Neuronal stem cell (in vitro differentiated cells): ENCODE measurements around the gene TBCA.

Experiments
- DNase-seq: peaks from one replicate; pipeline ENCODE4 v3.0.0-alpha.2; 2013; ENCODE audit warnings: low spot score
- H2AFZ ChIP-seq: one replicate; pipeline ENCODE4 v1.6.1; 2013; ENCODE audit warnings: mild to moderate bottlenecking, low read length, inconsistent platforms
- H2AK5ac ChIP-seq: 2 replicates; pipeline ENCODE4 v1.6.1; 2013; ENCODE audit warnings: low read depth, mild to moderate bottlenecking, inconsistent platforms, low read length, moderate library complexity, mixed read lengths
- H2BK120ac ChIP-seq: 2 replicates; pipeline ENCODE4 v1.6.1; 2013; ENCODE audit warnings: low read depth, mild to moderate bottlenecking, inconsistent platforms, low read length, moderate library complexity, mixed read lengths
- H2BK12ac ChIP-seq: one replicate; pipeline ENCODE4 v1.6.1; 2013; ENCODE audit warnings: low read length, inconsistent platforms
- H2BK15ac ChIP-seq: 2 replicates; pipeline ENCODE4 v1.6.1; 2013; ENCODE audit warnings: mild to moderate bottlenecking, low read length, inconsistent platforms, mixed read lengths
- H2BK5ac ChIP-seq: one replicate; pipeline ENCODE4 v1.6.1; 2013; ENCODE audit warnings: inconsistent platforms, mild to moderate bottlenecking, low read length, moderate library complexity
- H3K14ac ChIP-seq: one replicate; pipeline ENCODE4 v1.6.1; 2013; ENCODE audit warnings: low read length, inconsistent platforms
- H3K18ac ChIP-seq: 2 replicates; pipeline ENCODE4 v1.6.1; 2013; ENCODE audit warnings: low read length, inconsistent platforms
- H3K23ac ChIP-seq: 2 replicates; pipeline ENCODE4 v1.6.1; 2013; ENCODE audit warnings: low read depth, mild to moderate bottlenecking, mixed read lengths, low read length, inconsistent platforms; ENCODE audit not compliant: poor library complexity
- H3K27ac ChIP-seq: replicated peaks from 3 replicates; pipeline ENCODE4 v1.5.1; 2013; ENCODE audit warnings: low read length, inconsistent platforms
- H3K27me3 ChIP-seq, 3 experiments: 2 replicates each; pipeline ENCODE4 v1.6.1; 2013; ENCODE audit warnings: low read length in 3 of 3, mild to moderate bottlenecking in 2 of 3, inconsistent platforms in 1 of 3, low read depth in 1 of 3, mixed read lengths in 1 of 3, moderate library complexity in 1 of 3; ENCODE audit not compliant: control insufficient read depth in 3 of 3, insufficient read depth in 3 of 3
- H3K36me3 ChIP-seq, 2 donors: replicated peaks in 1 of 2; 2 replicates each; pipeline ENCODE4 v1.6.1; 2013; ENCODE audit warnings: low read length in 2 of 2; ENCODE audit not compliant: control insufficient read depth in 2 of 2, insufficient read depth in 2 of 2
- H3K4ac ChIP-seq: 2 replicates; pipeline ENCODE4 v1.6.1; 2013; ENCODE audit warnings: inconsistent platforms, mild to moderate bottlenecking, low read length, moderate library complexity
- H3K4me1 ChIP-seq, 2 donors: 1 replicate in 1 of 2; 2 replicates in 1 of 2; pipeline ENCODE4 v1.6.1; 2013; ENCODE audit warnings: low read length in 2 of 2, low read depth in 1 of 2; ENCODE audit not compliant: control insufficient read depth in 2 of 2, insufficient read depth in 1 of 2
- H3K4me2 ChIP-seq: one replicate; pipeline ENCODE4 v1.6.1; 2013; ENCODE audit warnings: mild to moderate bottlenecking, low read length, inconsistent platforms; ENCODE audit not compliant: insufficient read depth, poor library complexity, severe bottlenecking
- H3K4me3 ChIP-seq, 2 donors: 2 replicates each; pipeline ENCODE4 v1.5.1; 2013; ENCODE audit warnings: low read length in 2 of 2, mild to moderate bottlenecking in 2 of 2, inconsistent platforms in 1 of 2, moderate library complexity in 1 of 2
- H3K79me1 ChIP-seq: one replicate; pipeline ENCODE4 v1.6.1; 2013; ENCODE audit warnings: low read depth, mild to moderate bottlenecking, inconsistent platforms, low read length, moderate library complexity
- H3K9ac ChIP-seq: one replicate; pipeline ENCODE4 v1.6.1; 2013; ENCODE audit warnings: mild to moderate bottlenecking, low read depth, low read length, inconsistent platforms; ENCODE audit not compliant: poor library complexity
- H3K9me3 ChIP-seq, 2 donors: replicated peaks in 1 of 2; 2 replicates each; pipeline versions ENCODE3 to v1.6.1; 2013; ENCODE audit warnings: low read length in 2 of 2, mild to moderate bottlenecking in 2 of 2, inconsistent platforms in 1 of 2, low read depth in 1 of 2, mixed read lengths in 1 of 2, moderate library complexity in 1 of 2; ENCODE audit not compliant: control insufficient read depth in 2 of 2, insufficient read depth in 1 of 2
- H4K8ac ChIP-seq: one replicate; pipeline ENCODE4 v1.6.1; 2013; ENCODE audit warnings: low read depth, mild to moderate bottlenecking, inconsistent platforms, low read length, moderate library complexity
- H4K91ac ChIP-seq: one replicate; pipeline ENCODE4 v1.6.1; 2013; ENCODE audit warnings: low read length, low read depth, mild to moderate bottlenecking, inconsistent platforms; ENCODE audit not compliant: poor library complexity
- WGBS, 2 donors: extraction: QIAGEN DNeasy Blood & Tissue Kit; methylation state at CpG; one replicate each; pipeline ENCODE4 v1.1.7; 2013; ENCODE audit warnings: missing lambda C conversion rate in 2 of 2, mixed read lengths in 1 of 2; ENCODE audit not compliant: insufficient read length in 2 of 2, insufficient replicate concordance in 1 of 2; ENCODE audit errors: extremely low coverage in 2 of 2; 5-methylcytosine and 5-hydroxymethylcytosine counted together

The TBCA gene

DNA sequence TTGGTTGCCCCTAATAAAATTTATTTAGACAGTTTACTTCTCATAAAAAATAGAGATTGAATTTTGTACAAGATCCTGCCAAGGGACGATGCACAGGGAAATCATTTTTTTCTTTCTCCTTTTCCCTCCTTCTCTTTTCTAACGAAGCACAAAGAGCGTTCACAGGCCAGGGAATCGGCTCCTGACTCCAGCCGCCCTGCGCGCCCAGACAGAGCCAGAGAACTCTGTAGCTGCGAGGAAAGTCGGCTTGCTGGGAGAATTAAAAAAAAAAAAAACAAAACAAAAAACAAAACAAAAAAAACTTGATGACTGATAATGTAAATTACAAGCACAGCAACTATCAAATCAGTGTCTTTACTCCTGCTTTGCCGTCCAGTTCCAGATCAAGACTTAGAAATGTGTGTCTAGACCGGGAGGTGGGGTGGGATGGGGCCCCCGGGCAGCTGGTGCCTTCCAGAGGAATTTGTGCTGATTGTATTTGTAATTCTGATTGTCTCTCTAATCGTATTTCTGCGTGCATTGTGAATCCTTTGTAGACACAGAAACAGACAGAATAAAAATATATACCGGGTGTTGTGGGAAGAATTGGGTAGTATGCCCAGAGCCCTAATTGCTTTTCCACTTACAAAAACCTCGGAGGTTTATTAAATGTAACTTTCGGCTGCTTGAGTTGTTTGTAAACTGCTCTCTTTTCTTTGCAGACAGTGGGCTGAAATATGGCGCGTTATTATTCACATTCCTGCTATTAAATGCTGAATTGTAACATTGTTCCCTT is 134.0 kb downstream of the TBCA start:
- Histone ChIP-seq H3K4ac (no peak overlapping the region), H3K18ac (no peak overlapping the region), H2BK5ac (no peak overlapping the region), H4K91ac (no peak overlapping the region), H4K8ac (no peak overlapping the region), H2AFZ (no peak overlapping the region), H2BK15ac (no peak overlapping the region), H3K23ac (no peak overlapping the region), H2AK5ac (no peak overlapping the region), H3K27me3 (peaks cover 26 to 99% (median 85%) of the 10 kb centered on the region in 3 experiments), H3K9ac (no peak overlapping the region), H3K4me1 (peaks cover 7 to 13% of the 10 kb centered on the region in 2 donors), H3K79me1 (no peaks in the 10 kb centered on the region), H3K14ac (no peak overlapping the region), H3K9me3 (no peaks in the 10 kb centered on the region), H2BK120ac (no peak overlapping the region), H3K4me2 (no peak overlapping the region), H3K36me3 (no peaks in the 10 kb centered on the region), H3K4me3 (no peak overlapping the region), H3K27ac (no peak overlapping the region), H2BK12ac (no peak overlapping the region)
- DNase-seq: no peak
- WGBS, 2 donors: no CpG with 5 or more reads among the region's 19 CpGs

DNA sequence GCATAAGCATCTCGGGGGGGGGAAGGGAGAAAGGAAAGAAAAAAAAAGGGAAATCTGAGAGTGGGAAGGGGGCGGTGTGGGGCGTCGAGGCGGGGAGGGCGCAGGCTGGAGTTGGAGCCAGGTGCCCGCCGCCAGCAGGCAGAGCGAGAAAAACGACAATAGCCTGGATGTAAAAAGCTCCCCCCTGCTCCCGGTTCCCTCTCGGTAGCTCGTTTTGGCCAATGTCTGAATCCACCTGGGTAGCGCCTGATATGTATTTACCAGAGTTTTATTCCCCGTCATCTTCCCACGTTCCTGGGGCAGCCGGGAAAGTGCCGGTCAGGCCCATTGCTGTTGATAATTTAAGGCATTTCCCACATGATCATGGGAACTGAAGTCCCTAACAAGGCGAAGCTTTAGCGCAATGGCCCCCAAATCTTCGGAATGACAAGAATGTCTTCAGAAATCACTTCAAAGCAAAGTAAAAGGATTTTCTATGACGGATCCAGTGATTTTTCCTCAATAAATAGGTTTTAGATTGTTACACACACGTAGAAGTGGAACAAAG is 134.7 kb downstream of the TBCA start:
- WGBS, 2 donors: no CpG with 5 or more reads among the region's 23 CpGs
- H4K91ac ChIP-seq: no peak overlapping the region
- no peak overlapping the region for H2BK12ac ChIP-seq
- no peak overlapping the region for H3K14ac ChIP-seq
- no peak overlapping the region for H3K27ac ChIP-seq
- H3K9me3 ChIP-seq: no peaks in the 10 kb centered on the region
- no peak overlapping the region for H3K4ac ChIP-seq
- H2AFZ ChIP-seq: no peak overlapping the region
- no peak overlapping the region for H3K9ac ChIP-seq
- no peak overlapping the region for H3K4me2 ChIP-seq
- no peak overlapping the region for H3K23ac ChIP-seq
- H3K27me3 ChIP-seq: peaks cover 33 to 99% (median 92%) of the 10 kb centered on the region in 3 experiments
- no peak overlapping the region for H2BK15ac ChIP-seq
- no peak overlapping the region for H2BK120ac ChIP-seq
- no peaks in the 10 kb centered on the region for H3K36me3 ChIP-seq
- no peaks in the 10 kb centered on the region for H3K79me1 ChIP-seq
- H3K4me3 ChIP-seq: no peak overlapping the region
- H2BK5ac ChIP-seq: no peak overlapping the region
- H4K8ac ChIP-seq: no peak overlapping the region
- H2AK5ac ChIP-seq: no peak overlapping the region
- peaks cover 7 to 13% of the 10 kb centered on the region in 2 donors for H3K4me1 ChIP-seq
- no peak overlapping the region for H3K18ac ChIP-seq
- no peak for DNase-seq
